NCI-H2107 treated with DMSO at 0.1 percent for 48 hours (cell line): ENCODE measurements around the gene CCDC120.

Source experiments
- DNase-seq: peaks from one replicate; lab custom pipeline; 2025; ENCODE audit not compliant: unreplicated experiment; lab: John Stamatoyannopoulos, UW

CCDC120 gene

GRCh38 chrX:49100704-49101628, 42.2 kb downstream of the CCDC120 start:
- DNase-seq = peak; percentile 96

GRCh38 chrX:49101629-49101984, 42.8 kb downstream of the CCDC120 start:
- DNase-seq = no peak

- DNase-seq = no peak
These were observed 43.4 kb downstream of the CCDC120 start for GRCh38 chrX:49102190-49102589.

DNA sequence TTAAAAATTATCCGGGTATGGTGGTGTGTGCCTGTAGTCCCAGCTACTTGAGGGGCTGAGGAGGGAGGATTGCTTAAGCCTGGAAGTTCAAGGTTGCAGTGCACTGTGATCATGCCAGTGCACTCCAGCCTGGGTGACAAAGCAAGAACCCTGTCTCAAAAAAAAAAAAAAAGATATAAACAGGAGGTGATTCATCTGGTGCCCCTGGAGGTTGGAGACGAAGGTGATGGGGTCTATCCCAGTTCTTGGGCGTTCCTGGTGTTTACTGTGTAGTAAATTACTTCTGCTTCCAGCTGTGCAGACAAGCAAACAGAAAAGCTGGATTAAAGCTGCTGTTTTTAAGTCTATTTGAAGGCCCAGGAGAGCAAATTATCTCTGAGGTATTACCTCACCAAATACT, 44.8 kb downstream of the CCDC120 start:
- DNase-seq = no peak

- no peak for DNase-seq
These were observed 47.5 kb downstream of the CCDC120 start for GRCh38 chrX:49106296-49106695.

DNA sequence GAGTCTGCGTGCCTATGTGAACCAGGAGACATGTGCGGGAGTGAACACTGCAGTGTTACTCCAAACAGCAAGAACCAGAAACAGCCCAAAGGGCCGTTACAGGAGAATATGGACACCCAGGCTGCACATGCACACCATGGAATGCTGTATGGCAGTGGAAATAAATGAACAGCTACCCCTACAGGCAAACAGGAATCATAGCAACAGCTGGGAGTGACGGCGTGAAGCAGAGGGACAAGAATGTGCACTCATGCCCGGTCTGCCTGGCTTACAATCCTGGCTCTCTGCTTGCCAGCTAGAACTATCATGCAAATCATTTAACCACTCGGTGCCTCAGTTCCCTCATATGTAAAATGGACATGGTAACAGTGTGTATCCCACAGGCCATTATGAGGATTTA, 48.1 kb downstream of the CCDC120 start:
- peak; percentile 1 for DNase-seq

- no peak for DNase-seq
These were observed 49.8 kb downstream of the CCDC120 start for GRCh38 chrX:49108641-49109040.

DNA sequence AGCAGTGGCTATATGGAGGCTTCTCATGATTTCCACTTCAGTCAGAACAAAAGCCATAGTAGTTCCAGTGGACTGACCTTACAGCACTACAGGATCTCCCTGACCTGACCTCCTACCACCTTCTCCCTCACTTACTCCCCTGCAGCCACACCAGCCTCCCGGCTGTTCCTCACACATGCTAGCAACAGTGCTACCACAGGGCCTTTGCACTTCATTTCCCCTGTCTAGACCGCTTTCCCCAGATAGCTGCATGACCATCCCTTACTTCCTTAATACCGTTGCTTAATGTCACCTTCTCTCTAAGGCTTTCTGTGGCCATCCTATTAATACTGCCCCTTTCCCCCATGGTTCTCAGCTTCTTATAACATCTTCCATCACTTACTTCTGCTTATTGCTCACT, 51.6 kb downstream of the CCDC120 start:
- DNase-seq = no peak

GRCh38 chrX:49111791-49112190, 53.0 kb downstream of the CCDC120 start:
- DNase-seq = no peak

DNA sequence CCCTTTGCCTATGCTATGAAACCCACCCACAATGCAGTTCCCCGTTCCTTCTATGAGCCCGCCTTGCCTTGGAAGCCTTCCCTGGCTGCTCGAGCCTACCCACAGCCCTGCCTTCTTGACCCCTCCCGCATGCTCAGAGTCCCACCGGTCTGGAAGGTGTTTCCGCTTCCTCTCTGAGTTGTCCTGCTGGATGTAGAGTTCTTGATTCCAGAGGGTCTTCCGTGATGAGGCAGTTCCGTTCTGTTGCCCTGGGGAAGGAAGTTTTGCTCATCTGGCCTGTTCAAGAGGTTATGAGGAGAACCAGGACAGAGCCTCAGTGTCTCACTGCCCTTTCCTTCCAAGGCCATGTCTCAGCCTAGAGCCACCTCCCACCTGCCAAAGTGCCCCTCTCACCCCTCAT, 57.3 kb downstream of the CCDC120 start:
- no peak for DNase-seq

DNA sequence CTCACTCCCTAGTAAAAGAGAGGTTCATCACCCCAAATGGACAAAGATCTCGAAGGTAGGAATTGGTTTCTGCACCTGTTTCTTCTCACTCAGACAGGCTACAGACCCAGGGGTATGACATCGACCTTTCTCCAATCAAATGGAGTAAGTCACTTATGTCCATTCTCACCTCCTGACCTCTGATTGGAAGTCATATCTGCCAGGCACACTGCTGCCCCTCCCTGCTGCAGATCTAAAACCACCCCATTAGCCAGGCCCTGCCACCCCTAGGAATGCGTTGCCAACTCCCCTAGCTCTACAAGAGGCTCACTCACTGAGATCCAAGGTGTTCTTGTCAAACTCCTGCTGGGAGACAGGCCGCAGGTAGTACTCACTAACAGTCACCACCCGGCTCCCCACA, 57.9 kb downstream of the CCDC120 start:
- no peak for DNase-seq

DNA sequence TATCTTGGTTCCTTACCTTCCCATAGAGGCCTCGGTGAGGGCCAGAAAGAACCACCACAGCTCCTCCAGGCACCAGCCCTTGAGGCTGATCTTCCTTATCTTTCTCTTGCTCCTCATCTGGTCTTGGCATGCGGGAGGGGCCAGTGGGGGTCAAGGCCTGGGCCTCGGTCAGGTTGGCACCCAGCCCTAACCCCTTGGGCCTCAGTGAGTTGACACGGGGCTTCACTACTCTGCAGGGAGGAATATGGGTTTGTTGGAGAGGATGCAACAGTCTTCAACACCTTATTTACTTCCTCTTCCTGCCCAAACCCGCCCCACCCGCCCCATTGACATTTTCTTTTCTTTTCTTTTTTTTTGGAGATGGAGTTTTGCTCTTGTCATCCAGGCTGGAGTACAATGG, 58.8 kb downstream of the CCDC120 start:
- no peak for DNase-seq
